ENCODE data around the gene SUGP1. TPM values are rescaled to one million over a fixed set of nuclear protein-coding genes. Genes with fewer than 3 reads are reported as not detected.

Gene SUGP1

DNA sequence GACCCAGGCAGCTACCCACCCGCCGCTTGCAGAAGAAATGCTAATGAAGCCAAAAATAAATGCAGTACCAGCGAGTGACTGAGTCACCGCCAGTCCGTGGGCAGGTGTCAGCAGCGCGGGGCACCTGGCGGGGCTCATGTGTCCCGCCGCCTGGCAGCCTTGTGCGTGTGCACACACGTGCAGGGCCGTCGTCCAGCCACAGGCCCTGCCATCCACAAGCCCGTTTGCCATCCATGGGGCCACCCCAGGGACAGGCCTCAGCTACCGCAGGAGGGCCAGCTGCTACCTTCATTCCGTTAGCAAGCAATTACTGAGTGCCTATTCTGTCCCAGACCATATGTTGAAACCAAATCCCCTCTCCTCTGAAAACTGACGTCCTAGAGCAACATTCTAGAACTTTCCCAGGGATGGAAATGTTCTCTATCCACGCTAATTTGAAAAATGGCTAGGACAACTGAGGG is 88.0 kb downstream of the SUGP1 start:
- Histone ChIP-seq H3K36me3 (ENCODE audit: insufficient read depth, low read length) (no peaks in the 10 kb centered on the region), H3K4me1 (ENCODE audit: control insufficient read depth, insufficient read depth, low read length) (no peaks in the 10 kb centered on the region), H3K27me3 (ENCODE audit: control insufficient read depth, insufficient read depth, low read length) (peaks cover 53% of the 10 kb centered on the region), H3K4me2 (ENCODE audit: low read length) (no peak overlapping the region), H3K9ac (ENCODE audit: low read depth, low read length) (no peak overlapping the region), H3K9me3 (replicated peaks; ENCODE audit: low read length) (peaks cover 17% of the 10 kb centered on the region), H3K4me3 (ENCODE audit: low read length) (no peak overlapping the region)

DNA sequence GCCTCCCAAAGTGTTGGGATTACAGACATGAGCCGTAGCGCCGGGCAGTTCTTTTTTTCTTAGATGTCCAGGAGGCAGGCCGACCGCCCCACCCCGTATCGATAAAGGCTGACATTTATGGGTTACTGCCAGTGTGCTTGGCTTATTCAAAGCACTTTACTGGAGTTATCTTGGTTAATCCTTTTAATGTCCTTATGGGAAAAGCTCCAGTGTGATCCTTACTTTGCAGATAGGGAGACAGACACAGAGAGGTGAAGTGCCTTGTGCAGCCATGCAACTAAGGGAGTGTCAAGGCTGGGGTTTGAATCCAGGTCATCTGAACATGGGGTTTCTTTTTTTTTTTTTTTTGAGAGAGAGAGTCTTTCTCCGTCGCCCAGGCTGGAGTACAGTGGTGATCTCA is 89.3 kb downstream of the SUGP1 start:
- no peaks in the 10 kb centered on the region for H3K4me1 ChIP-seq (ENCODE audit: control insufficient read depth, insufficient read depth, low read length)

GRCh38 chr19:19229701-19230100 is 90.6 kb downstream of the SUGP1 start:
- no peaks in the 10 kb centered on the region for H3K4me1 ChIP-seq (ENCODE audit: control insufficient read depth, insufficient read depth, low read length)
- no peaks in the 10 kb centered on the region for H3K36me3 ChIP-seq (ENCODE audit: insufficient read depth, low read length)
- no peak overlapping the region for H3K4me2 ChIP-seq (ENCODE audit: low read length)
- no peak overlapping the region for H3K4me3 ChIP-seq (ENCODE audit: low read length)
- peaks cover 11% of the 10 kb centered on the region for H3K9me3 ChIP-seq (replicated peaks; ENCODE audit: low read length)
- no peak overlapping the region for H3K9ac ChIP-seq (ENCODE audit: low read depth, low read length)
- H3K27me3 ChIP-seq (ENCODE audit: control insufficient read depth, insufficient read depth, low read length) = peaks cover 76% of the 10 kb centered on the region

More for the DNA sequence above, 89.3 kb downstream of the SUGP1 start:
- peaks cover 66% of the 10 kb centered on the region for H3K27me3 ChIP-seq (ENCODE audit: control insufficient read depth, insufficient read depth, low read length)
- peaks cover 14% of the 10 kb centered on the region for H3K9me3 ChIP-seq (replicated peaks; ENCODE audit: low read length)
- no peak overlapping the region for H3K9ac ChIP-seq (ENCODE audit: low read depth, low read length)
- H3K4me2 ChIP-seq (ENCODE audit: low read length) = no peak overlapping the region
- H3K4me3 ChIP-seq (ENCODE audit: low read length) = no peak overlapping the region
- no peaks in the 10 kb centered on the region for H3K36me3 ChIP-seq (ENCODE audit: insufficient read depth, low read length)

DNA sequence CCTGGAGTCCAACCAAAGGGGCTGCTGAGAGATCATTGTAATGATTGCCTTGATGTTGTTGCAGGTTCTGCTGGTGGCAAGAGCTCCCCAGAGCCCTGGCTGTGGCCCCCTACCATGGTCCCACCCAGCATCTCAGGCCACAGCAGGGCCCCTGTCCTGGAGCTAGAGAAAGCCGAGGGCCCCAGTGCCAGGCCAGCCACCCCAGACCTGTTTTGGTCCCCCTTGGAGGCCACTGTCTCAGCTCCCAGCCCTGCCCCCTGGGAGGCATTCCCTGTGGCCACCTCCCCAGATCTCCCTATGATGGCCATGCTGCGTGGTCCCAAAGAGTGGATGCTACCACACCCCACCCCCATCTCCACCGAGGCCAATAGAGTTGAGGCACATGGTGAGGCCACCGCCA is 93.1 kb downstream of the SUGP1 start:
- no peak overlapping the region for H3K4me3 ChIP-seq (ENCODE audit: low read length)
- H3K27me3 ChIP-seq (ENCODE audit: control insufficient read depth, insufficient read depth, low read length) = peaks cover 79% of the 10 kb centered on the region
- H3K9ac ChIP-seq (ENCODE audit: low read depth, low read length) = no peak overlapping the region
- no peaks in the 10 kb centered on the region for H3K9me3 ChIP-seq (replicated peaks; ENCODE audit: low read length)
- no peaks in the 10 kb centered on the region for H3K36me3 ChIP-seq (ENCODE audit: insufficient read depth, low read length)
- no peaks in the 10 kb centered on the region for H3K4me1 ChIP-seq (ENCODE audit: control insufficient read depth, insufficient read depth, low read length)
- H3K4me2 ChIP-seq (ENCODE audit: low read length) = no peak overlapping the region

GRCh38 chr19:19226663-19227062 is 93.6 kb downstream of the SUGP1 start:
- Histone ChIP-seq H3K9ac (ENCODE audit: low read depth, low read length) (no peak overlapping the region), H3K9me3 (replicated peaks; ENCODE audit: low read length) (no peaks in the 10 kb centered on the region), H3K27me3 (ENCODE audit: control insufficient read depth, insufficient read depth, low read length) (peaks cover 74% of the 10 kb centered on the region), H3K4me1 (ENCODE audit: control insufficient read depth, insufficient read depth, low read length) (no peaks in the 10 kb centered on the region), H3K4me2 (ENCODE audit: low read length) (no peak overlapping the region), H3K36me3 (ENCODE audit: insufficient read depth, low read length) (no peaks in the 10 kb centered on the region), H3K4me3 (ENCODE audit: low read length) (no peak overlapping the region)

DNA sequence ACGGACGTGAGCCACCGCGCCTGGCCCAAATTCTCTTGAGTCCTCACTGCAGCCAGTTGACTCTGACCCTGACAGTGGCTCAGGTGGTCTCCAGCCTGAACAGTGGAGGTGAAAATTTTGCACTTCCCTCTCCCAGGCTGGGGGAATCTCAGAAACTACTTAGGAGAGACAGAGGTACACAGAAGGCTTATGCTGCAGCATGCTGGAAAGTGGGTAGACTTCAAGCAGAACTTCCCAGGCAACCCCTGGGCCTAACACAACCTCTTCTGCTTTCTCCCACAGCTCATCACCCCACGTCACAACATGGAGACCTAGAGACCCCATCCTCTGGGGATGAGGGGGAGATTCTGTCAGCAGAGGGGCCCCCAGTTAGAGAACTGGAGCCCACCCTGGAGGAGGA is 94.1 kb downstream of the SUGP1 start:
- Histone ChIP-seq H3K4me2 (ENCODE audit: low read length) (no peak overlapping the region), H3K27me3 (ENCODE audit: control insufficient read depth, insufficient read depth, low read length) (peaks cover 70% of the 10 kb centered on the region), H3K4me1 (ENCODE audit: control insufficient read depth, insufficient read depth, low read length) (no peaks in the 10 kb centered on the region), H3K9me3 (replicated peaks; ENCODE audit: low read length) (no peaks in the 10 kb centered on the region), H3K36me3 (ENCODE audit: insufficient read depth, low read length) (no peaks in the 10 kb centered on the region), H3K9ac (ENCODE audit: low read depth, low read length) (no peak overlapping the region), H3K4me3 (ENCODE audit: low read length) (no peak overlapping the region)

Small RNA genes lying within 50 kb of the gene (small RNA-seq; reads per million reads assigned to genes)
- gene RNU6-1028P = not detected
